T-helper 1 cell treated with Interleukin-12 subunit alpha and Interleukin-12 subunit beta and Interleukin-4 antibody, amounts not matched to agents 30 μg/mL and 1 μg/mL, for 36 hours (primary cell): ENCODE data around the gene GATD1.

Experiments
- H3K27ac Mint-ChIP-seq: one replicate; pipeline ENCODE4 v1.8.0; 2021; ENCODE audit warnings: mild to moderate bottlenecking, mixed read lengths
- H3K27me3 Mint-ChIP-seq: one replicate; pipeline ENCODE4 v1.8.0; 2021; ENCODE audit warnings: low read depth, mixed read lengths
- H3K36me3 Mint-ChIP-seq: one replicate; pipeline ENCODE4 v1.8.0; 2021; ENCODE audit warnings: low read depth, mixed read lengths
- H3K4me1 Mint-ChIP-seq: one replicate; pipeline ENCODE4 v1.8.0; 2021; ENCODE audit warnings: low read depth, mixed read lengths
- H3K4me3 Mint-ChIP-seq: one replicate; pipeline ENCODE4 v1.8.0; 2021; ENCODE audit warnings: mild to moderate bottlenecking, moderate library complexity, mixed read lengths
- H3K9me3 Mint-ChIP-seq: one replicate; pipeline ENCODE4 v1.8.0; 2021; ENCODE audit warnings: mixed read lengths

The GATD1 gene

DNA sequence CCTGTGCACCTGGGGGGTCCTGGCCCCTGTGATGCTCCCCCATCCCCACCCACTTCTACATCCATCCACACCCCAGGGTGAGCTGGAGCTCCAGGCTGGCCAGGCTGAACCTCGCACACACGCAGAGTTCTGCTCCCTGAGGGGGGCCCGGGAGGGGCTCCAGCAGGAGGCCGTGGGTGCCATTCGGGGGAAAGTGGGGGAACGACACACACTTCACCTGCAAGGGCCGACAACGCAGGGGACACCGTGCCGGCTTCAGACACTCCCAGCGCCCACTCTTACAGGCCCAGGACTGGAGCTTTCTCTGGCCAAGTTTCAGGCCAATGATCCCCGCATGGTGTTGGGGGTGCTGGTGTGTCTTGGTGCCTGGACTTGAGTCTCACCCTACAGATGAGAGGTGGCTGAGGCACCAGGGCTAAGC lies 50.0 kb downstream of the GATD1 start:
- Mint-ChIP-seq H3K27ac (no peak overlapping the region), H3K27me3 (peaks cover 11% of the 10 kb centered on the region), H3K4me3 (no peak overlapping the region), H3K9me3 (no peaks in the 10 kb centered on the region), H3K4me1 (peaks cover 7% of the 10 kb centered on the region), H3K36me3 (no peaks in the 10 kb centered on the region)

DNA sequence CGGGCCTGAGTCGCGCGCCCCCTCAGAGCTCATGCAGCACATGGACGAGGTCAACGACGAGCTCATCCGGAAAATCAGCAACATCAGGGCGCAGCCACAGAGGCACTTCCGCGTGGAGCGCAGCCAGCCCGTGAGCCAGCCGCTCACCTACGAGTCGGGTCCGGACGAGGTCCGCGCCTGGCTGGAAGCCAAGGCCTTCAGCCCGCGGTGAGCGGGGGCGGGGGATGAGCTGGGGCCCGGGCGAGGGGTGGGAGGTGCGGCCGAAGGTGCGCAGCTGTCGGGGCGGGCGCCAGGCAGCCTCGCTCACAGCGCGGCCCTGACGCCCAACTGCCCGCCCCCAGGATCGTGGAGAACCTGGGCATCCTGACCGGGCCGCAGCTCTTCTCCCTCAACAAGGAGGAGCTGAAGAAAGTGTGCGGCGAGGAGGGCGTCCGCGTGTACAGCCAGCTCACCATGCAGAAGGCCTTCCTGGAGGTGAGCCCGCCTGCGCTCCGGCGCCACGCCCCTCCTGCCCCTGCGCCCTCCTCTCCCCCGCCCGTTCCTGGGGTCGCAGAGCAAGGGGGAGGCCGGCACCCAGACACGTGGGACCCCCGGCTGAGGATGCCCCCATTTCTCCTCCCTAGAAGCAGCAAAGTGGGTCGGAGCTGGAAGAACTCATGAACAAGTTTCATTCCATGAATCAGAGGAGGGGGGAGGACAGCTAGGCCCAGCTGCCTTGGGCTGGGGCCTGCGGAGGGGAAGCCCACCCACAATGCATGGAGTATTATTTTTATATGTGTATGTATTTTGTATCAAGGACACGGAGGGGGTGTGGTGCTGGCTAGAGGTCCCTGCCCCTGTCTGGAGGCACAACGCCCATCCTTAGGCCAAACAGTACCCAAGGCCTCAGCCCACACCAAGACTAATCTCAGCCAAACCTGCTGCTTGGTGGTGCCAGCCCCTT lies 50.7 kb downstream of the GATD1 start:
- H3K36me3 Mint-ChIP-seq: no peaks in the 10 kb centered on the region
- peak overlapping the region; percentile 48 for H3K4me3 Mint-ChIP-seq
- H3K9me3 Mint-ChIP-seq: no peaks in the 10 kb centered on the region
- peaks cover 13% of the 10 kb centered on the region for H3K27me3 Mint-ChIP-seq
- peaks cover 7% of the 10 kb centered on the region for H3K4me1 Mint-ChIP-seq
- H3K27ac Mint-ChIP-seq: no peak overlapping the region

DNA sequence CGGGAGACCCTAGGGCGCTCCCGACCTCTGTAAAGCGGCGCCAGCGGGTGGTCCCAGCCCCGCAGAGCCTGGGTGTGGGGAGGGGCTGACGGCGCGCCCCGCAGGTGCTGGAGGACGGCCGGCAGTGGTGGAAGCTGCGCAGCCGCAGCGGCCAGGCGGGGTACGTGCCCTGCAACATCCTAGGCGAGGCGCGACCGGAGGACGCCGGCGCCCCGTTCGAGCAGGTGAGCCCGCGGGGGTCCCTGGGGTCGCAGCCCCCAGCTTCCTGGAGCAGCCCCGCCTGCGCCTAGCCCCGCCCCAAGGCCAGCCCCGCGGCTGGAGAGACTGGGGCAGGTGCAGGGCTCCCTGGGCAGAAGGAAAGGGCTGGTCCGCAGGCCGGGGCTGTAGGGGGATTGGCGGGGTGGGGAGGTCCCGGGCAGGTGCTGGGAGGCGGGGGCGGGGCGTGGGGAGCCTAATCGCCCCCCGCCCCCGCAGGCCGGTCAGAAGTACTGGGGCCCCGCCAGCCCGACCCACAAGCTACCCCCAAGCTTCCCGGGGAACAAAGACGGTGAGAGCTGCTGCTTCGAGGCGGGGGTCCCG lies 51.6 kb downstream of the GATD1 start:
- H3K27ac Mint-ChIP-seq: no peak overlapping the region
- H3K4me3 Mint-ChIP-seq: peak overlapping the region; percentile 48
- H3K36me3 Mint-ChIP-seq: no peaks in the 10 kb centered on the region
- no peaks in the 10 kb centered on the region for H3K9me3 Mint-ChIP-seq
- H3K27me3 Mint-ChIP-seq: peaks cover 17% of the 10 kb centered on the region
- peaks cover 7% of the 10 kb centered on the region for H3K4me1 Mint-ChIP-seq

DNA sequence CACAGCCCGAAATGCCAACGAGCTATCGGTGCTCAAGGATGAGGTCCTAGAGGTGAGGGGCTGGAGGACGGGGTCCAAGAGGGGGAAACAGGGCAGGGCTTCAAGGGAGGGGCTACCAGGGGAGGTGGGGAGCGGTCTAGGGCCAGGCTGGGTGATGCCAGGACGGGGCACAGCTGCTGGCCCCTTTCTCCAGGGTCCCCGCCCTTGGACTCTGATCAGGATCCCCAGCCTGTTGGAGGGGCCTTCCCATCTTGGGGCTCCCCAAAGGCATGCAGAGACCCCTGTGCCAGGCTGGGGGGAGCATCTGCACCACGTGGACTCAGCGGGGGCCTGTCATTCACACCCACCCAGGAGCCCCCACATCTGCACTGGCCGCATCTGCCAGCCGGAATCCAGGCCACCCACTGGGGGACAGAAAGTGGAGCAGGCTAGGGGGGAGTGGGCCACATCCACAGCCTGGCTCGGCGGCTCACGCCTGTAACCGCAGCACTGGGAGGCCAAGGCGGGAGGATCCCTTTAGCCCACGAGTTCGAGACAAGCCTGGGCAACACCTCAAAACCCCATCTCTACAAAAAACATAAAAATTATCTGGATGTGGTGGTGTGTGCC lies 52.4 kb downstream of the GATD1 start:
- peaks cover 20% of the 10 kb centered on the region for H3K27me3 Mint-ChIP-seq
- peaks cover 8% of the 10 kb centered on the region for H3K4me1 Mint-ChIP-seq
- peak overlapping the region; percentile 59 for H3K4me3 Mint-ChIP-seq
- H3K36me3 Mint-ChIP-seq: no peaks in the 10 kb centered on the region
- no peak overlapping the region for H3K27ac Mint-ChIP-seq
- no peaks in the 10 kb centered on the region for H3K9me3 Mint-ChIP-seq

DNA sequence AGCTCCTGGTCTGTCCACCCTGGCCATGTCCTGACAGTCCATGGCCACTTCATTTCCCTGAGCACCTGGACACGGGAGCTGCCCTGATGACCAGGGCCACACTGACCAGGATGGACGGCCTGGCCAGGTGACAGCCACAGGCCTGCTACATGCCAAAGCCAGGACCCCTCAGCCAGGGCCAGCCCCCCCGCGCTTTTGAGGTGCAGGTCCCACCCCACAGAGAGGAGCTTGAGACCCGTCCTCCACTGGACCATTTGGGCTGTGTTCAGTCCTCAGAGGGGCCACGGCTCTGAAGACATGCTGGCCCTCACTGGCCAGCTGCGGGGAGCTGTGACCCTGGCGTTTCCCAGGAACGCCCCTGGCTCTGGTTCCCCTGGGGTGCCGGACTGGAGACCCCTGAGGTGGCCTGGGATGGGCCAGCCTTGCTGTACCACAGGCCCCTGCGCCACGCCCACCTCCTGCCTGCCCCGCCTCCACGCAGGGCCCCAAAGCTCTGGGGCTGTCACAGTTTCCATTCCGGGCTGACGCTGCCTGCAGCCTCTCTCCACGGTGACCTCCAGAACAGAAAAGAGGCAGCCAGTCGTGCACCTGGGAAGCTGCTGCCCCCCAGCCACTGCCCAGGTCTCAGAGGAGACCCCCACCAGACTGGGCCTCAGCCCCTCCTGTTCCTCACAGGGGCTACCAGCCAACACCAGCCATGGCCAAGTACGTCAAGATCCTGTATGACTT lies 53.1 kb downstream of the GATD1 start:
- no peak overlapping the region for H3K27ac Mint-ChIP-seq
- H3K4me1 Mint-ChIP-seq: peaks cover 11% of the 10 kb centered on the region
- peak overlapping the region; percentile 45 for H3K4me3 Mint-ChIP-seq
- no peaks in the 10 kb centered on the region for H3K36me3 Mint-ChIP-seq
- H3K9me3 Mint-ChIP-seq: no peaks in the 10 kb centered on the region
- peaks cover 24% of the 10 kb centered on the region for H3K27me3 Mint-ChIP-seq

DNA sequence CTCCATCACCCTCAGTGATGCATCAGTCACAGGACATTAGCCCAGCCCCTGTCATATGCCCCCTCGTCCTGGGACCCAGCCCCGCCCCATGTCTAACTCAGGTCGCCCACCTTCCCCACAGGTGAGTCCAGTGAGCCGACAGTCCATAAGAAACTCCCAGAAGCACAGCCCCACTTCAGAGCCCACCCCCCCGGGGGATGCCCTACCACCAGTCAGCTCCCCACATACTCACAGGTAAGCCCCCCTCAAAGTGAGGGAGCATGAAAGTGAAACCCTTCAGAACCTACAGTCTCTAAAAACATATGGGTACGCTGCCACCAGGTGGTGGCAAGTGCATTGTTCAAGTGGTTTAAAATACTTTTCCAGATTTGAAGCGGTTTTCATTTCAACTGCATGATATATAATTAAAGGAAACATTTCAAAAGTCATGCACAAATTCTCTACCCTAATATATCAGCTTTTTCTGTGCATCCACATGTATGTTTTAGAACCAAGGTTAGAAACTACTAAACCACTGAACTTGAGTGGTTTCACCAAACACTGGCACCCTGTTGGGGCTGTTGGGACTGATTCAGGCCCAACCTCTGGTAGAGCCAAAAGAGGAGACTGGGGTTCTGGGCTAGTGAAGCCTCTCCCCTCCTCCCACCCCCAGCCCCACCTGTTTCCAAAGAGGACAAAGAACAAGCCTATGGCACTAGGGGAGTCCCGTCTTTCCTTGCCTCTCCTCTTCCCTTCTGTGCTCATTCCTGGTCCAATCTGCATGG lies 54.0 kb downstream of the GATD1 start:
- H3K27ac Mint-ChIP-seq: peak overlapping the region; percentile 57
- H3K4me1 Mint-ChIP-seq: peaks cover 11% of the 10 kb centered on the region
- H3K27me3 Mint-ChIP-seq: peaks cover 29% of the 10 kb centered on the region
- H3K4me3 Mint-ChIP-seq: peak overlapping the region; percentile 77
- H3K9me3 Mint-ChIP-seq: no peaks in the 10 kb centered on the region
- H3K36me3 Mint-ChIP-seq: no peaks in the 10 kb centered on the region

DNA sequence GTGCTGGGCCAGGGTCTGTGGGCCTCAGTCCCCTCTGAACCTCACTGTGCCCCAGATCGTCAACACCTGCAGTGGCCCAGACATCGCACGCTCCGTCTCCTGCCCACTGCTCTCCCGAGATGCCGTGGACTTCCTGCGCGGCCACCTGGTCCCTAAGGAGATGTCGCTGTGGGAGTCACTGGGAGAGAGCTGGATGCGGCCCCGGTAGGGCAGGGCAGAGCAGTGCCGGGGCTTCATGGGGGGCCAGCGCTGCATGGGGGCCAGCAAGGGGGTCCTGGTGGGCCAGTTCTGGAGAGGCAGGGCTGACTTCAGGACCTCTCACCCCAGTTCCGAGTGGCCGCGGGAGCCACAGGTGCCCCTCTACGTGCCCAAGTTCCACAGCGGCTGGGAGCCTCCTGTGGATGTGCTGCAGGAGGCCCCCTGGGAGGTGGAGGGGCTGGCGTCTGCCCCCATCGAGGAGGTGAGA lies 54.9 kb downstream of the GATD1 start:
- no peak overlapping the region for H3K27ac Mint-ChIP-seq
- H3K27me3 Mint-ChIP-seq: peaks cover 29% of the 10 kb centered on the region
- no peaks in the 10 kb centered on the region for H3K9me3 Mint-ChIP-seq
- H3K36me3 Mint-ChIP-seq: no peaks in the 10 kb centered on the region
- peaks cover 11% of the 10 kb centered on the region for H3K4me1 Mint-ChIP-seq
- no peak overlapping the region for H3K4me3 Mint-ChIP-seq

DNA sequence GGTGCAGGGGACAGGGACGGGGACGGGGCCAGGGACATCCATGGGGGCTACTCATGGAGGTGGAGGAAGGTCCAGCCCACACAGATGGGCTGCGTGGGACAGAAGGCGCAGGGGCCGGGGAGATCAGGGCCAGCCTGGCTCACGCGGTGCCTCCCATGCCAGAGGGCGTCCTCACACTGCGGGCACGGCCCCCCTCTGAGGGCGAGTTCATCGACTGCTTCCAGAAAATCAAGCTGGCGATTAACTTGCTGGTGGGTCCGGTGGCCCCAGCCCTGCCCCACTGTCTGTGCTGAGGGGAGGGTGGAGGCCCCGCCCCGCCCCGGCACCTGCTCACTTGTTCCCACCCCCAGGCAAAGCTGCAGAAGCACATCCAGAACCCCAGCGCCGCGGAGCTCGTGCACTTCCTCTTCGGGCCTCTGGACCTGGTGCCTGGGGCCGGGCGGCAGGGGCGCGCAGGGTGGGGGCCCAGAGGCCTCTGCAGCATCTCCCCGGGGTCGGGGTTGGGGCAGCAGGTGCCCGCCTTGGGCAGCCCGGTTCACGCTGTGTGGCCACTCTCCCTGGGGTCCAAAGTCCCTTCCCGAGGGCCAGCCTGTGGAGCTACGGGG lies 55.4 kb downstream of the GATD1 start:
- no peaks in the 10 kb centered on the region for H3K9me3 Mint-ChIP-seq

DNA sequence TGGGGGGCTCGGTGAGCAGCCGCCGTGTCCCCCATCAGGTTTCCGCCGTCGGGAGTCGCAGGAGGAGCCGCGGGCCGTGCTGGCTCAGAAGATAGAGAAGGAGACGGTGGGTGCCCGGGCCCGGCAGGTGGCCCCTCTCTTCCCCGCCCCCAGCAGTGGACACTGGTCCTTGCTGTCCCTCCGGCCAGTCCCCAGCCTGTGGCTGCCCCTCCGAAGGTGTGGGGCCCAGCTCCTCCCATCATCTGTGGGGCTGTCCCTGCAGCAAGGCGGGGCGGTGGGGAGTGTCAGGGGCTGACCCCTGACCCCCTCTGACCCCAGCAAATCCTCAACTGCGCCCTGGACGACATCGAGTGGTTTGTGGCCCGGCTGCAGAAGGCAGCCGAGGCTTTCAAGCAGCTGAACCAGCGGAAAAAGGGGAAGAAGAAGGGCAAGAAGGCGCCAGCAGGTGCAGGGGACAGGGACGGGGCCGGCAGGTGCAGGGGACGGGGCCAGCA lies 56.0 kb downstream of the GATD1 start:
- H3K4me3 Mint-ChIP-seq: peak overlapping the region; percentile 37
- H3K36me3 Mint-ChIP-seq: no peaks in the 10 kb centered on the region
- H3K9me3 Mint-ChIP-seq: no peaks in the 10 kb centered on the region
- H3K4me1 Mint-ChIP-seq: peaks cover 9% of the 10 kb centered on the region
- no peak overlapping the region for H3K27ac Mint-ChIP-seq
- peaks cover 29% of the 10 kb centered on the region for H3K27me3 Mint-ChIP-seq

More for the DNA sequence above, 55.4 kb downstream of the GATD1 start:
- H3K36me3 Mint-ChIP-seq: no peaks in the 10 kb centered on the region
- H3K27ac Mint-ChIP-seq: no peak overlapping the region
- H3K4me1 Mint-ChIP-seq: peaks cover 11% of the 10 kb centered on the region
- peaks cover 29% of the 10 kb centered on the region for H3K27me3 Mint-ChIP-seq
- peak overlapping the region; percentile 37 for H3K4me3 Mint-ChIP-seq

DNA sequence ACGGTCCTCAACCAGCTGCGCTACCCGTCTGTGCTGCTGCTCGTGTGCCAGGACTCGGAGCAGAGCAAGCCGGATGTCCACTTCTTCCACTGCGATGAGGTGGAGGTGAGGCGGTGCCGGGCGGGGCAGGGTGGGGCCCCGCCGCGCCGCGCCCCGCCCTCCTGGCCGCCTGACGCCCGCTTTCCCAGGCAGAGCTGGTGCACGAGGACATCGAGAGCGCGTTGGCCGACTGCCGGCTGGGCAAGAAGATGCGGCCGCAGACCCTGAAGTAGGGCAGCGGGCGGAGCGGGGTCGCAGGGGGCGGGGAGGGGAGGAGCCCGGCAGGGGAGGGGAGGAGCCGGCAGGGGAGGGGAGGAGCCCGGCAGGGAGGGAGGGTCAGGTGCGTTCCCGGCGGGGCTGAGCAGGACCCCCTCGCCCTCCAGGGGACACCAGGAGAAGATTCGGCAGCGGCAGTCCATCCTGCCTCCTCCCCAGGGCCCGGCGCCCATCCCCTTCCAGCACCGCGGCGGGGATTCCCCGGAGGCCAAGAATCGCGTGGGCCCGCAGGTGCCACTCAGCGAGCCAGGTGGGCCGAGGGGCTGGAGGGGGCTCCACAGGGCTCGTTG lies 56.5 kb downstream of the GATD1 start:
- Mint-ChIP-seq H3K27ac (no peak overlapping the region), H3K9me3 (no peaks in the 10 kb centered on the region), H3K4me1 (peaks cover 9% of the 10 kb centered on the region), H3K4me3 (no peak overlapping the region), H3K27me3 (peaks cover 29% of the 10 kb centered on the region), H3K36me3 (no peaks in the 10 kb centered on the region)

DNA sequence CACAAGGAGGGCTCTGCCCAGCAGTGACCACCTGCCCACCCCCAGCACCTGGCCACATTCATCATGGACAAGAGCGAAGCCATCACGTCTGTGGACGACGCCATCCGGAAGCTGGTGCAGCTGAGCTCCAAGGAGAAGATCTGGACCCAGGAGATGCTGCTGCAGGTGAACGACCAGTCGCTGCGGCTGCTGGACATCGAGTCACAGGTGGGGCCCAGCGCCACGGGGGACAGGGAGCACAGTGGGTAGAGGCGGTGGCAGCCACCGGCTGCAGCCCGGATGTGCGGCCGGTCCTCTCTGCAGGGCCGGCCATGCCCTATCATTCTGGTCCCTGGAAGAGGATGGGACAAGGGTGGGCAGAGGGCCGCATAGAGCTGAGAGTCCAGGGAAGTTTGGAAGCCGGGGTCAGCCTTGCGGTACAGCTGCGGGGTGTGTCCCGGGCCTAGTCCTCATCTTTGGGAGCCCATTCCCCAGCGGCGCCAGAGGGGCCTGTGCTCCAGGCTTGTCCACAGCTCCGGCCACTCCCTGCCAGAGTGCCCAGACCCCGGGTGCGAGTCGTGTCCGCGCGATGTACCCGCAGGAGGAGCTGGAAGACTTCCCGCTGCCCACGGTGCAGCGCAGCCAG lies 57.2 kb downstream of the GATD1 start:
- H3K4me1 Mint-ChIP-seq: peaks cover 7% of the 10 kb centered on the region

DNA sequence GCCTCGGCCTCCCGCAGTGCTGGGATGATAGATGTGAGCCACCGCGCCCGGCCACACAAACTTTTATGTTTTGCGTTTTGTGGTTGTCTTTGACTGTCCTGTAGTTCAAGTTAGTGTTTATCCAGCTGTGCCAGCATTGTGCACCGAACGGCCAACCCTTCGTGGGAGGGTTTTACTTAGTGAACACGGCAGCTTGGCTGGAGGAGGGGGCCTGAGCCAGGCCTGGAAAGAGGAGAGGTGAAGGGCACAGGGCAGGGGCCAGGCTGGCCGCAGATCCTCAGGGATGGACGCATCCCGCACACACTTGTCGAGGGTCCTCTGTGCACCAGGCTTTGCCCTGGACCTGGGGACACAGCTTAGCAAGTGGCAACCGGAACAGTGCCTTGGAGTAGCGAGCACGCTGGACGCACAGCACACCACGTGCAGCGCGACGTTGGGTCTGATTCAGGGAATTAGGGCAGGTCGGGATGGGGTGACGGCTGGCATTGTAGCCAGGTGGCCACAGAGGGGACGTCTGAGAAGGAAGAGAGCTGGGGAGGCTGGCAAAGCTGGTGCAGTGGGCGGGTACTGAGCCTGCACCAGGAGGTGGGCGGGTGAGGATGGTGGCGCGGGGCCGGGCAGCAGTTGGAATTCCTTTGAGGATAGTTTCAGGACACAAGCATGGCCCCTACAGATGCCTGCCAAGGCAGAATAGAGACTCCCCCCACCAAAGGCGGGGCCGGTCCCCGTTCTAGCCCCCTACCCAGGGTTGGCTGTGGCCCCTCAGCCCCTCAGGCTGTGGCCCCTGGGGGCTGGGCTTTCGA lies 57.9 kb downstream of the GATD1 start:
- Mint-ChIP-seq H3K27me3 (peaks cover 30% of the 10 kb centered on the region), H3K36me3 (no peaks in the 10 kb centered on the region), H3K4me3 (peak overlapping the region; percentile 64), H3K9me3 (peaks cover 4% of the 10 kb centered on the region), H3K4me1 (peaks cover 7% of the 10 kb centered on the region), H3K27ac (no peak overlapping the region)

More for the DNA sequence above, 57.2 kb downstream of the GATD1 start:
- peaks cover 3% of the 10 kb centered on the region for H3K9me3 Mint-ChIP-seq
- H3K27ac Mint-ChIP-seq: no peak overlapping the region
- H3K36me3 Mint-ChIP-seq: no peaks in the 10 kb centered on the region
- peaks cover 32% of the 10 kb centered on the region for H3K27me3 Mint-ChIP-seq
- peak overlapping the region; percentile 34 for H3K4me3 Mint-ChIP-seq
